Astrocyte of the spinal cord (primary cell): ENCODE results near the gene GAB2.

Experiments
- DNase-seq: peaks from one replicate; pipeline ENCODE4 v3.0.0; 2011; ENCODE audit warnings: low read depth, low spot score
- H3K4me3 ChIP-seq: 2 replicates; pipeline ENCODE4 v1.5.1; 2011; ENCODE audit warnings: low read depth, mild to moderate bottlenecking, low read length, moderate library complexity
- in situ Hi-C: cut with HindIII; loops from 2 replicates; pipeline ENCODE4 v1.10.0; 2017; ENCODE audit warnings: low sequenced_read_pairs
- TF ChIP-seq, protein P1 (sequence below): IDR thresholded peaks from 2 replicates; pipeline ENCODE4 v1.5.1; 2012; ENCODE audit warnings: low read depth, mild to moderate bottlenecking, low read length, inconsistent platforms

GAB2 gene

DNA sequence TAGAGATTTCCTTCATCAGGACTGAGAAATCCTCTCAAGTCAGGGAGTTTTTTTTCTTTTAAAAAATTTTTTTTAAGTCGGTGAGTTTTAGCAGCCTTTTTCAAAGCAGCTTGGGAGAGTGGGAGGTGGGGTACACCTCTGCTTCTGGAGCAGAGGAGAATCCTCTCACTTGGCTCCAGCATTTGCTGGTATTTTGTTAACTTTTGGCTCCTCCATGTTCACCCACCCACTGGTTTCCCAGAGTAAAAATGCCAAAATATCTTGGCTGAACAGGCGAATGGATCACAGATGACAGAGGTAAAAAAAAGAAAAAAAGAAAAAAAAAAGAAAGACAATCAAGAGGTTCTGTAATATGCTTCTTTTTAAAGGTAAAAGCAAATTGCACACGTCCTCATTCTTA, 68.0 kb downstream of the GAB2 start:
- TF ChIP-seq, protein P1, sequence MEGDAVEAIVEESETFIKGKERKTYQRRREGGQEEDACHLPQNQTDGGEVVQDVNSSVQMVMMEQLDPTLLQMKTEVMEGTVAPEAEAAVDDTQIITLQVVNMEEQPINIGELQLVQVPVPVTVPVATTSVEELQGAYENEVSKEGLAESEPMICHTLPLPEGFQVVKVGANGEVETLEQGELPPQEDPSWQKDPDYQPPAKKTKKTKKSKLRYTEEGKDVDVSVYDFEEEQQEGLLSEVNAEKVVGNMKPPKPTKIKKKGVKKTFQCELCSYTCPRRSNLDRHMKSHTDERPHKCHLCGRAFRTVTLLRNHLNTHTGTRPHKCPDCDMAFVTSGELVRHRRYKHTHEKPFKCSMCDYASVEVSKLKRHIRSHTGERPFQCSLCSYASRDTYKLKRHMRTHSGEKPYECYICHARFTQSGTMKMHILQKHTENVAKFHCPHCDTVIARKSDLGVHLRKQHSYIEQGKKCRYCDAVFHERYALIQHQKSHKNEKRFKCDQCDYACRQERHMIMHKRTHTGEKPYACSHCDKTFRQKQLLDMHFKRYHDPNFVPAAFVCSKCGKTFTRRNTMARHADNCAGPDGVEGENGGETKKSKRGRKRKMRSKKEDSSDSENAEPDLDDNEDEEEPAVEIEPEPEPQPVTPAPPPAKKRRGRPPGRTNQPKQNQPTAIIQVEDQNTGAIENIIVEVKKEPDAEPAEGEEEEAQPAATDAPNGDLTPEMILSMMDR, result no peak
- no peak for DNase-seq
- H3K4me3 ChIP-seq, result no peak overlapping the region
- in situ Hi-C loops, result no loop called here

GRCh38 chr11:78349114-78349513, 68.5 kb downstream of the GAB2 start:
- in situ Hi-C loops, result no loop called here
- DNase-seq, result no peak
- TF ChIP-seq, protein P1, result no peak
- H3K4me3 ChIP-seq, result no peak overlapping the region

- TF ChIP-seq, protein P1, result no peak
- DNase-seq, result no peak
- in situ Hi-C loops, result no loop called here
- no peak overlapping the region for H3K4me3 ChIP-seq
Measured at GRCh38 chr11:78347956-78348355, 69.7 kb downstream of the GAB2 start.

GRCh38 chr11:78346799-78347198, 70.8 kb downstream of the GAB2 start:
- in situ Hi-C loops, result no loop called here
- no peak for DNase-seq
- H3K4me3 ChIP-seq, result no peak overlapping the region
- TF ChIP-seq, protein P1, result no peak

DNA sequence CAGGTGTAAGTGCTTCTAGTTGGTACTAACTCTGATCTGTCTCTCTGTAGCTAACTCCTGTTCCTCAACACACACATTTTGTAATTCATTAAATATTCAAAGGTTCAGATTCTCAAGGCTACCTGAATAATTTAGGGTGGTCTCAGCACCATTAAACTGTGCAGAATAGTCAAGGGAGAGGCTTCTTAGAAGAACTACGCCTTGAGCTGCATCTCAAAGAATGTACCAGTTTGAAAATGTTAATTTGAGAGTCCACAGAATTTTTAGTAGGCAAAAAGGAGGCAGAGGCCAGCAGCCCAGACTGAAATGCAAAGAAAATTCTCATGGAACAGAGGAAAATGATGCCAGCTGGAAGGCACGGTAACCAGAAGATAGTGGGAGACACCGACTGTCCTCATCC, 72.2 kb downstream of the GAB2 start:
- TF ChIP-seq, protein P1, result no peak
- no peak for DNase-seq
- in situ Hi-C loops, result no loop called here
- H3K4me3 ChIP-seq, result no peak overlapping the region

DNA sequence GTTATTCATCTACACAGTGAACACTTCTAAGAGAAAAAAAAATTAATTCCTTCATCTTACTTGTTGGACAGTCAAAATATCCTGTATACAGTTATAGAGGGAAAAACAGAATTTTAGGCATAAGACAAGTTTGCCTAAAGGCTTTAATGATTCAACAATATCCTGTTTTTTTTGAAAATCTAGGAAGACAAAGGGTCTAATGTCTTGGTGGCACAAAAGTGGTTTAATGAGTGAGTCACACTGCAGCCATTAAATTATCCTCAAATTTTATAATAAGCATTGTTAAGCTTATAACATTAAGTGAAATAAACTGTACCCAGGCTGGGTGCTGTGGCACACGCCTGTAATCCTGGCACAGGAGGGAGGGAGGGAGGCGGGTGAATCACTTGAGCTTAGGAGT, 72.9 kb downstream of the GAB2 start:
- no peak overlapping the region for H3K4me3 ChIP-seq
- TF ChIP-seq, protein P1, result no peak
- DNase-seq, result no peak
- in situ Hi-C loops, result no loop called here

DNA sequence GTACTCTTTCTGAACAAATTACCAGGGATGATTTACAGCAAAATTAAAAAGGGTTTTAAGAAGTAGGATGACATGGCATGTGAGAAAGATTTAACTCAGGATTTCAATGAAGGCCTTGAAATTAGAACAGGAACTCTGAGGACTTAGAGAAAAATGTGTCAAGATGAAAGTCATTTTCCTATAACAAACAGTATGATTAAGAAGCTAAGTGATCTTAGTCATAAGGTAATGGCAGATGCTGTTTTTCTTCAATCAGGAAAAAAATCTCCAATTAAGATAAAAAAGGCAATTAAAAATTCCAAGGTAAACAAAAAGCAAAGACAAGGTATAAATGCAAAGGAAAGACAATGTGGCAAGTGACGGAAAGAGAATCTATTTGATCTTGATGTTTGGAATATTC, 73.5 kb downstream of the GAB2 start:
- H3K4me3 ChIP-seq, result no peak overlapping the region
- no peak for DNase-seq
- in situ Hi-C loops, result no loop called here
- TF ChIP-seq, protein P1, result no peak
